Measurements from ENCODE around the gene ACSS1. TPM values are rescaled to one million over a fixed set of nuclear protein-coding genes. Genes with fewer than 3 reads are reported as not detected.

The ACSS1 gene
- total and polyA plus RNA-seq, 2 experiments from 2014 or later: 1.3 to 4.1 TPM

DNA sequence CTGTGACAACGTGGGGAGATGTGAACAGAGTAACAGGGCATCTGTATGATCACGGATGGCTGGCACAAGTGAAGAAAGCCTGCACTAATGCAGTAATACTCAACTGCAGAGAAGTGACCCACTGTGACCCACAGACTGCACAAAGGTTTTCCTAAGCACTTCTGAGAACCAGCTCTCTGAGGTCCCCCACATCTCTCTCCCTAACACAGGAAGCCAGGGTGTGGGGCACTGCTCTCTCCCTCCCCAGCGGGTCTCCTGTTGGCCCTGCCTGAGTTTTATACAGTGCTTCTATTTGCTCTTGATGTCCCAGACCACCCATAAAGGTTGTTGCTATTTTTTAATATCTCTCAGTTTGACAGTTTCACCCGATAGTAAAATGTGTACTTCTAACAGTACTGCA lies 76.7 kb downstream of the ACSS1 start:
- no peaks in the 10 kb centered on the region for H3K4me1 Mint-ChIP-seq
- Histone ChIP-seq H4K20me1 (replicated peaks; ENCODE audit: insufficient read depth) (peaks cover 2% of the 10 kb centered on the region; the same call in 1 of the 2 replicates), H3K4me3 (no peak overlapping the region), H3K9me2 (ENCODE audit: insufficient read depth) (no peaks in the 10 kb centered on the region), H3K36me3 (ENCODE audit: insufficient read depth) (0 out of 2 replicates have a peak, but pooled peaks cover 12% of the 10 kb centered on the region), H3K4me2 (no peak overlapping the region), H3K79me2 (replicated peaks; ENCODE audit: insufficient read depth) (peaks cover 46% of the 10 kb centered on the region), H3F3A (replicated peaks; ENCODE audit: low read depth) (no peaks in the 10 kb centered on the region), H3K4me1 (ENCODE audit: insufficient read depth) (no peaks in the 10 kb centered on the region), H3K27me3 (ENCODE audit: insufficient read depth) (no peaks in the 10 kb centered on the region), H2AFZ (no peak overlapping the region), H3K27ac (ENCODE audit: low read depth) (no peak overlapping the region)
- ATAC-seq (no peak), DNase-seq (ENCODE audit: low spot score) (no peak)
- no peak overlapping the region for H3K27ac Mint-ChIP-seq
- peaks cover 63% of the 10 kb centered on the region for H3K36me3 Mint-ChIP-seq (ENCODE audit: low read depth)
- TF ChIP-seq EZH2 (IDR thresholded peaks at IDR 0.05; ENCODE audit: low read depth, unreplicated experiment): no peak
- no peak for TF ChIP-seq CREB1 (CRISPR knock-in tag; IDR thresholded peaks at IDR 0.05; ENCODE audit: low read depth)
- H3K27me3 Mint-ChIP-seq (ENCODE audit: insufficient read depth, low read depth, poor library complexity): peaks cover 5% of the 10 kb centered on the region
- H3K9me3 Mint-ChIP-seq: peaks cover 17% of the 10 kb centered on the region
- H3K4me3 Mint-ChIP-seq: no peak overlapping the region

DNA sequence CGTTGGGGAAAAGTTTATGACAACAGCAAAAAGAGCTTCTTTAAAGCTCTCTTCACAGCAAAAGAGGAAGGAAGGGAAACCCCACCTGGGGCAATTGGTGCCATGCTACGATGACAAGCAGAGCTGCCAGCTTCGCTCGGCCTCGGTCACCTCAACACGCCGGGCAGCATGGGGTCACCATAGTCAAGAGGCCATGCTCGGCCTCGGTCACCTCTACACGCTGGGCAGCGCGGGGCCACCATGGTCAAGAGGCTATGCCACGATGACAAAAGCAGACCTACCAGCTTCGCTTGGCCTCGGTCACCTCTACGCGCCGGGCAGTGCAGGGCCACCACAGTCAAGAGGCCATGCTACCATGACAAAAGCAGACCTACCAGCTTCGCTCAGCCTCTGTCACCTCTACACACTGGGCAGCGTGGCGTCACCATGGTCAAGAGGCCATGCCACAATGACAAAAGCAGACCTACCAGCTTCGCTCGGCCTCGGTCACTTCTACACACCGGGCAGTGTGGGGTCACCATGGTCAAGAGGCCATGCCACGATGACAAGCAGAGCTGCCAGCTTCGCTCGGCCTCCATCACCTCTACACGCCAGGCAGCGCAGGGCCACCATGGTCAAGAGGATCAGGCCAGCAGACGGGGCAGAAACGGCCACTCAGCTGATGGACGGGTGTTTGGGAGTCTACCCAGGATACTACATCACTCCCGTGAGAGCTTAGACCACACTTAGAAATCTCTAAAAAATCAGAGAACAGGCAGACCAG lies 77.5 kb downstream of the ACSS1 start:
- ATAC-seq: no peak
- no peak overlapping the region for H2AFZ ChIP-seq
- H3K79me2 ChIP-seq (replicated peaks; ENCODE audit: insufficient read depth): peaks cover 46% of the 10 kb centered on the region
- Mint-ChIP-seq H3K27me3 (ENCODE audit: insufficient read depth, low read depth, poor library complexity) (peaks cover 5% of the 10 kb centered on the region), H3K4me1 (no peaks in the 10 kb centered on the region), H3K9me3 (peaks cover 20% of the 10 kb centered on the region), H3K4me3 (no peak overlapping the region), H3K36me3 (ENCODE audit: low read depth) (peaks cover 72% of the 10 kb centered on the region), H3K27ac (no peak overlapping the region)
- H3K4me1 ChIP-seq (ENCODE audit: insufficient read depth): no peaks in the 10 kb centered on the region
- no peaks in the 10 kb centered on the region for H3K9me2 ChIP-seq (ENCODE audit: insufficient read depth)
- no peak overlapping the region for H3K27ac ChIP-seq (ENCODE audit: low read depth)
- H3K27me3 ChIP-seq (ENCODE audit: insufficient read depth): no peaks in the 10 kb centered on the region
- 0 out of 2 replicates have a peak, but pooled peaks cover 13% of the 10 kb centered on the region for H3K36me3 ChIP-seq (ENCODE audit: insufficient read depth)
- no peak overlapping the region for H3K4me3 ChIP-seq
- no peak overlapping the region for H3K4me2 ChIP-seq
- no peaks in the 10 kb centered on the region for H3F3A ChIP-seq (replicated peaks; ENCODE audit: low read depth)
- H4K20me1 ChIP-seq (replicated peaks; ENCODE audit: insufficient read depth): peaks cover 2% of the 10 kb centered on the region; the same call in 1 of the 2 replicates
- DNase-seq (ENCODE audit: low spot score): no peak
- TF ChIP-seq, protein P1, sequence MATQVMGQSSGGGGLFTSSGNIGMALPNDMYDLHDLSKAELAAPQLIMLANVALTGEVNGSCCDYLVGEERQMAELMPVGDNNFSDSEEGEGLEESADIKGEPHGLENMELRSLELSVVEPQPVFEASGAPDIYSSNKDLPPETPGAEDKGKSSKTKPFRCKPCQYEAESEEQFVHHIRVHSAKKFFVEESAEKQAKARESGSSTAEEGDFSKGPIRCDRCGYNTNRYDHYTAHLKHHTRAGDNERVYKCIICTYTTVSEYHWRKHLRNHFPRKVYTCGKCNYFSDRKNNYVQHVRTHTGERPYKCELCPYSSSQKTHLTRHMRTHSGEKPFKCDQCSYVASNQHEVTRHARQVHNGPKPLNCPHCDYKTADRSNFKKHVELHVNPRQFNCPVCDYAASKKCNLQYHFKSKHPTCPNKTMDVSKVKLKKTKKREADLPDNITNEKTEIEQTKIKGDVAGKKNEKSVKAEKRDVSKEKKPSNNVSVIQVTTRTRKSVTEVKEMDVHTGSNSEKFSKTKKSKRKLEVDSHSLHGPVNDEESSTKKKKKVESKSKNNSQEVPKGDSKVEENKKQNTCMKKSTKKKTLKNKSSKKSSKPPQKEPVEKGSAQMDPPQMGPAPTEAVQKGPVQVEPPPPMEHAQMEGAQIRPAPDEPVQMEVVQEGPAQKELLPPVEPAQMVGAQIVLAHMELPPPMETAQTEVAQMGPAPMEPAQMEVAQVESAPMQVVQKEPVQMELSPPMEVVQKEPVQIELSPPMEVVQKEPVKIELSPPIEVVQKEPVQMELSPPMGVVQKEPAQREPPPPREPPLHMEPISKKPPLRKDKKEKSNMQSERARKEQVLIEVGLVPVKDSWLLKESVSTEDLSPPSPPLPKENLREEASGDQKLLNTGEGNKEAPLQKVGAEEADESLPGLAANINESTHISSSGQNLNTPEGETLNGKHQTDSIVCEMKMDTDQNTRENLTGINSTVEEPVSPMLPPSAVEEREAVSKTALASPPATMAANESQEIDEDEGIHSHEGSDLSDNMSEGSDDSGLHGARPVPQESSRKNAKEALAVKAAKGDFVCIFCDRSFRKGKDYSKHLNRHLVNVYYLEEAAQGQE (IDR thresholded peaks at IDR 0.05; ENCODE audit: unreplicated experiment): no peak
- TF ChIP-seq ZNF114 (CRISPR knock-in tag; IDR thresholded peaks at IDR 0.05): no peak
- TF ChIP-seq ZNF331 (CRISPR knock-in tag; IDR thresholded peaks at IDR 0.05; ENCODE audit: low read depth): no peak
- no peak for TF ChIP-seq EZH2 (IDR thresholded peaks at IDR 0.05; ENCODE audit: low read depth, unreplicated experiment)
- TF ChIP-seq CREB1 (CRISPR knock-in tag; IDR thresholded peaks at IDR 0.05; ENCODE audit: low read depth): no peak
- TF ChIP-seq, protein P2, sequence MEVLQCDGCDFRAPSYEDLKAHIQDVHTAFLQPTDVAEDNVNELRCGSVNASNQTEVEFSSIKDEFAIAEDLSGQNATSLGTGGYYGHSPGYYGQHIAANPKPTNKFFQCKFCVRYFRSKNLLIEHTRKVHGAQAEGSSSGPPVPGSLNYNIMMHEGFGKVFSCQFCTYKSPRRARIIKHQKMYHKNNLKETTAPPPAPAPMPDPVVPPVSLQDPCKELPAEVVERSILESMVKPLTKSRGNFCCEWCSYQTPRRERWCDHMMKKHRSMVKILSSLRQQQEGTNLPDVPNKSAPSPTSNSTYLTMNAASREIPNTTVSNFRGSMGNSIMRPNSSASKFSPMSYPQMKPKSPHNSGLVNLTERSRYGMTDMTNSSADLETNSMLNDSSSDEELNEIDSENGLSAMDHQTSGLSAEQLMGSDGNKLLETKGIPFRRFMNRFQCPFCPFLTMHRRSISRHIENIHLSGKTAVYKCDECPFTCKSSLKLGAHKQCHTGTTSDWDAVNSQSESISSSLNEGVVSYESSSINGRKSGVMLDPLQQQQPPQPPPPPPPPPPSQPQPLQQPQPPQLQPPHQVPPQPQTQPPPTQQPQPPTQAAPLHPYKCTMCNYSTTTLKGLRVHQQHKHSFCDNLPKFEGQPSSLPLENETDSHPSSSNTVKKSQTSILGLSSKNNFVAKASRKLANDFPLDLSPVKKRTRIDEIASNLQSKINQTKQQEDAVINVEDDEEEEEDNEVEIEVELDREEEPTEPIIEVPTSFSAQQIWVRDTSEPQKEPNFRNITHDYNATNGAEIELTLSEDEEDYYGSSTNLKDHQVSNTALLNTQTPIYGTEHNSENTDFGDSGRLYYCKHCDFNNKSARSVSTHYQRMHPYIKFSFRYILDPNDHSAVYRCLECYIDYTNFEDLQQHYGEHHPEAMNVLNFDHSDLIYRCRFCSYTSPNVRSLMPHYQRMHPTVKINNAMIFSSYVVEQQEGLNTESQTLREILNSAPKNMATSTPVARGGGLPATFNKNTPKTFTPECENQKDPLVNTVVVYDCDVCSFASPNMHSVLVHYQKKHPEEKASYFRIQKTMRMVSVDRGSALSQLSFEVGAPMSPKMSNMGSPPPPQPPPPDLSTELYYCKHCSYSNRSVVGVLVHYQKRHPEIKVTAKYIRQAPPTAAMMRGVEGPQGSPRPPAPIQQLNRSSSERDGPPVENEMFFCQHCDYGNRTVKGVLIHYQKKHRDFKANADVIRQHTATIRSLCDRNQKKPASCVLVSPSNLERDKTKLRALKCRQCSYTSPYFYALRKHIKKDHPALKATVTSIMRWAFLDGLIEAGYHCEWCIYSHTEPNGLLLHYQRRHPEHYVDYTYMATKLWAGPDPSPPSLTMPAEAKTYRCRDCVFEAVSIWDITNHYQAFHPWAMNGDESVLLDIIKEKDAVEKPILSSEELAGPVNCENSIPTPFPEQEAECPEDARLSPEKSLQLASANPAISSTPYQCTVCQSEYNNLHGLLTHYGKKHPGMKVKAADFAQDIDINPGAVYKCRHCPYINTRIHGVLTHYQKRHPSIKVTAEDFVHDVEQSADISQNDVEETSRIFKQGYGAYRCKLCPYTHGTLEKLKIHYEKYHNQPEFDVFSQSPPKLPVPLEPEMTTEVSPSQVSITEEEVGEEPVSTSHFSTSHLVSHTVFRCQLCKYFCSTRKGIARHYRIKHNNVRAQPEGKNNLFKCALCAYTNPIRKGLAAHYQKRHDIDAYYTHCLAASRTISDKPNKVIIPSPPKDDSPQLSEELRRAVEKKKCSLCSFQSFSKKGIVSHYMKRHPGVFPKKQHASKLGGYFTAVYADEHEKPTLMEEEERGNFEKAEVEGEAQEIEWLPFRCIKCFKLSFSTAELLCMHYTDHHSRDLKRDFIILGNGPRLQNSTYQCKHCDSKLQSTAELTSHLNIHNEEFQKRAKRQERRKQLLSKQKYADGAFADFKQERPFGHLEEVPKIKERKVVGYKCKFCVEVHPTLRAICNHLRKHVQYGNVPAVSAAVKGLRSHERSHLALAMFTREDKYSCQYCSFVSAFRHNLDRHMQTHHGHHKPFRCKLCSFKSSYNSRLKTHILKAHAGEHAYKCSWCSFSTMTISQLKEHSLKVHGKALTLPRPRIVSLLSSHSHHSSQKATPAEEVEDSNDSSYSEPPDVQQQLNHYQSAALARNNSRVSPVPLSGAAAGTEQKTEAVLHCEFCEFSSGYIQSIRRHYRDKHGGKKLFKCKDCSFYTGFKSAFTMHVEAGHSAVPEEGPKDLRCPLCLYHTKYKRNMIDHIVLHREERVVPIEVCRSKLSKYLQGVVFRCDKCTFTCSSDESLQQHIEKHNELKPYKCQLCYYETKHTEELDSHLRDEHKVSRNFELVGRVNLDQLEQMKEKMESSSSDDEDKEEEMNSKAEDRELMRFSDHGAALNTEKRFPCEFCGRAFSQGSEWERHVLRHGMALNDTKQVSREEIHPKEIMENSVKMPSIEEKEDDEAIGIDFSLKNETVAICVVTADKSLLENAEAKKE (CRISPR knock-in tag; IDR thresholded peaks at IDR 0.05): no peak
- TF ChIP-seq, protein P3, sequence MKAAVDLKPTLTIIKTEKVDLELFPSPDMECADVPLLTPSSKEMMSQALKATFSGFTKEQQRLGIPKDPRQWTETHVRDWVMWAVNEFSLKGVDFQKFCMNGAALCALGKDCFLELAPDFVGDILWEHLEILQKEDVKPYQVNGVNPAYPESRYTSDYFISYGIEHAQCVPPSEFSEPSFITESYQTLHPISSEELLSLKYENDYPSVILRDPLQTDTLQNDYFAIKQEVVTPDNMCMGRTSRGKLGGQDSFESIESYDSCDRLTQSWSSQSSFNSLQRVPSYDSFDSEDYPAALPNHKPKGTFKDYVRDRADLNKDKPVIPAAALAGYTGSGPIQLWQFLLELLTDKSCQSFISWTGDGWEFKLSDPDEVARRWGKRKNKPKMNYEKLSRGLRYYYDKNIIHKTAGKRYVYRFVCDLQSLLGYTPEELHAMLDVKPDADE (IDR thresholded peaks at IDR 0.05): no peak
- TF ChIP-seq EZH2phosphoT487 (IDR thresholded peaks at IDR 0.05; ENCODE audit: unreplicated experiment): no peak
- TF ChIP-seq STAT1 (IDR thresholded peaks at IDR 0.05; ENCODE audit: unreplicated experiment): no peak
- no peak for TF ChIP-seq POLR2AphosphoS5 (IDR thresholded peaks at IDR 0.05; ENCODE audit: low read depth)
